Stimulated activated naive CD8-positive, alpha-beta T cell treated with anti-CD3 and anti-CD28 coated beads, Interleukin-15, Interleukin-2, amounts not matched to agents 100 ng/mL and 50 ng/mL, for 24 hours (primary cell): Measurements from ENCODE around the gene NDFIP2.

ENCODE experiments used
- H3K27ac Mint-ChIP-seq: one replicate; pipeline ENCODE4 v1.8.0; 2021; ENCODE audit warnings: mild to moderate bottlenecking, mixed read lengths
- H3K27me3 Mint-ChIP-seq: one replicate; pipeline ENCODE4 v1.8.0; 2021; ENCODE audit warnings: mixed read lengths
- H3K36me3 Mint-ChIP-seq: one replicate; pipeline ENCODE4 v1.8.0; 2021; ENCODE audit warnings: low read depth, mixed read lengths
- H3K4me1 Mint-ChIP-seq: one replicate; pipeline ENCODE4 v1.8.0; 2021; ENCODE audit warnings: low read depth, mixed read lengths
- H3K4me3 Mint-ChIP-seq: one replicate; pipeline ENCODE4 v1.8.0; 2021; ENCODE audit warnings: mild to moderate bottlenecking, mixed read lengths
- H3K9me3 Mint-ChIP-seq: one replicate; pipeline ENCODE4 v1.8.0; 2021; ENCODE audit warnings: mixed read lengths

The NDFIP2 gene

GRCh38 chr13:79452239-79452913, 28.6 kb upstream of the NDFIP2 start:
- Mint-ChIP-seq H3K4me1 (peaks cover 87% of the 10 kb centered on the region), H3K27ac (peak overlapping the region; percentile 96)

DNA sequence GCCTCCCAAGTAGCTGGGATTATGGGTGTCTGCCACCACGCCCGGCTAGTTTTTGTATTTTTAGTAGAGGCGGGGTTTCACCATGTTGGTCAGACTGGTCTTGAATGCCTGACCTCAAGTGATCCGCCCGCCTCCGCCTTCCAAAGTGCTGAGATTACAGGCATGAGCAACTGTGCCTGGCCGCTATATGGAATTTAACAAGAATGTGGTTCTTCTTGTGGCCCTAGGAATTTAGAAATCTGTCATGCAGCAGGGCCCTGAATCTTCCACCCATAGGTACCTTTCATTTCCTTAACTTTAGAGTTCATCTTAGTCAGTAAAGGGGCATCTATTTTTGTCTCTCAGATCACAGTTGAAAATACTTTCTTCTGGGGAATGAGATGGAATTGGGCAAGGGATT, 25.6 kb upstream of the NDFIP2 start:
- Mint-ChIP-seq H3K36me3 (no peaks in the 10 kb centered on the region), H3K9me3 (no peaks in the 10 kb centered on the region), H3K27me3 (no peaks in the 10 kb centered on the region), H3K4me1 (peaks cover 78% of the 10 kb centered on the region), H3K4me3 (no peak overlapping the region), H3K27ac (no peak overlapping the region)

More at GRCh38 chr13:79452239-79452913, 28.6 kb upstream of the NDFIP2 start:
- Mint-ChIP-seq H3K4me3 (peak overlapping the region; percentile 77), H3K36me3 (no peaks in the 10 kb centered on the region), H3K27me3 (no peaks in the 10 kb centered on the region), H3K9me3 (no peaks in the 10 kb centered on the region)

- Mint-ChIP-seq H3K36me3 (no peaks in the 10 kb centered on the region), H3K4me3 (no peak overlapping the region), H3K4me1 (peaks cover 74% of the 10 kb centered on the region), H3K9me3 (no peaks in the 10 kb centered on the region), H3K27ac (no peak overlapping the region), H3K27me3 (no peaks in the 10 kb centered on the region)
Observed at GRCh38 chr13:79456051-79456450, 24.9 kb upstream of the NDFIP2 start.

- H3K36me3 Mint-ChIP-seq = no peaks in the 10 kb centered on the region
- peak overlapping the region; percentile 12 for H3K27ac Mint-ChIP-seq
- no peaks in the 10 kb centered on the region for H3K9me3 Mint-ChIP-seq
- no peaks in the 10 kb centered on the region for H3K27me3 Mint-ChIP-seq
- H3K4me3 Mint-ChIP-seq = no peak overlapping the region
- H3K4me1 Mint-ChIP-seq = peaks cover 66% of the 10 kb centered on the region
Observed at GRCh38 chr13:79456656-79457365, 24.1 kb upstream of the NDFIP2 start.

- Mint-ChIP-seq H3K36me3 (no peaks in the 10 kb centered on the region), H3K4me1 (peaks cover 60% of the 10 kb centered on the region), H3K9me3 (no peaks in the 10 kb centered on the region), H3K4me3 (no peak overlapping the region), H3K27me3 (no peaks in the 10 kb centered on the region), H3K27ac (no peak overlapping the region)
Observed at GRCh38 chr13:79457390-79457789, 23.6 kb upstream of the NDFIP2 start.

- H3K4me1 Mint-ChIP-seq = peaks cover 55% of the 10 kb centered on the region
- no peaks in the 10 kb centered on the region for H3K27me3 Mint-ChIP-seq
- H3K4me3 Mint-ChIP-seq = no peak overlapping the region
- H3K36me3 Mint-ChIP-seq = no peaks in the 10 kb centered on the region
- H3K27ac Mint-ChIP-seq = peak overlapping the region; percentile 46
- no peaks in the 10 kb centered on the region for H3K9me3 Mint-ChIP-seq
Observed at GRCh38 chr13:79457948-79458347, 23.0 kb upstream of the NDFIP2 start.

- Mint-ChIP-seq H3K27me3 (no peaks in the 10 kb centered on the region), H3K9me3 (no peaks in the 10 kb centered on the region), H3K27ac (no peak overlapping the region), H3K36me3 (no peaks in the 10 kb centered on the region), H3K4me3 (no peak overlapping the region), H3K4me1 (peaks cover 52% of the 10 kb centered on the region)
Observed at GRCh38 chr13:79458436-79458835, 22.5 kb upstream of the NDFIP2 start.

- Mint-ChIP-seq H3K4me1 (peaks cover 46% of the 10 kb centered on the region), H3K4me3 (no peak overlapping the region), H3K27ac (no peak overlapping the region), H3K9me3 (no peaks in the 10 kb centered on the region), H3K27me3 (no peaks in the 10 kb centered on the region), H3K36me3 (no peaks in the 10 kb centered on the region)
Observed at GRCh38 chr13:79459906-79460305, 21.0 kb upstream of the NDFIP2 start.

DNA sequence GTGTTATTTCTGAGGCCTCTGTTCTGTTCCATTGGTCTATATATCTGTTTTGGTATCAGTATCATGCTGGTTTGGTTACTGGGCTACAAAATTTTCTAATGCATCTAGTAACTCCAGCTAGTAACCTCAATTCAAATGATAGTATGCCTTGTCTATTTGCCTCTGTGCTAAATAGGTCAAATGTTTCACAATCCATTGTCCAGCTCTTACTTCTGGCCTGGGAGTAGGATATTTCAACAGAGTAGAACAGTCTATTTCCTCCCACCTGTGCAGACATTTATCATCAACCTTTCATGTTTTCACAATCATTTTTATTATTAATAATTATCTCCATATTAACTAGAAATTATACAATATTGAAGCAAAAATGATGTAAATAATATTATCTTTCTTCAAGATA, 18.1 kb upstream of the NDFIP2 start:
- Mint-ChIP-seq H3K9me3 (no peaks in the 10 kb centered on the region), H3K36me3 (no peaks in the 10 kb centered on the region), H3K27ac (no peak overlapping the region), H3K4me3 (no peak overlapping the region), H3K4me1 (peaks cover 22% of the 10 kb centered on the region), H3K27me3 (no peaks in the 10 kb centered on the region)

DNA sequence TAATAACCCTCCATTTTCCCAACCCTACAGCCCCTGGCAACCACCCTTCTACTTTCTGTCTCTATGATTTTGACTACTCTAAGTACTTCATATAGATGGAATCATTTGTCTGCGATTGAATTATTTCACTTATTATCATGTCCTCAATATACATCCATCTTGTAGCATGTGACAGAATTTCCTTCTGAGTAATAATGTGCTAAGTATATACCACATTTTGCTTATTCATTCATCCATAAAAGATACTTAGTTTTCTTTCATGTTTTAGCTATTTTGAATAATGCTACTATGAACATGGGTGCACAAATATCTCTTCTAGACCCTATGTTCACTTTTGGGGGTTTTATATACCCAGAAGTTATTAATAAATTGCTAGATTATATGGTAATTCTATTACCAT, 17.4 kb upstream of the NDFIP2 start:
- no peaks in the 10 kb centered on the region for H3K36me3 Mint-ChIP-seq
- no peaks in the 10 kb centered on the region for H3K27me3 Mint-ChIP-seq
- H3K4me1 Mint-ChIP-seq = peaks cover 23% of the 10 kb centered on the region
- no peak overlapping the region for H3K4me3 Mint-ChIP-seq
- H3K9me3 Mint-ChIP-seq = no peaks in the 10 kb centered on the region
- H3K27ac Mint-ChIP-seq = no peak overlapping the region

DNA sequence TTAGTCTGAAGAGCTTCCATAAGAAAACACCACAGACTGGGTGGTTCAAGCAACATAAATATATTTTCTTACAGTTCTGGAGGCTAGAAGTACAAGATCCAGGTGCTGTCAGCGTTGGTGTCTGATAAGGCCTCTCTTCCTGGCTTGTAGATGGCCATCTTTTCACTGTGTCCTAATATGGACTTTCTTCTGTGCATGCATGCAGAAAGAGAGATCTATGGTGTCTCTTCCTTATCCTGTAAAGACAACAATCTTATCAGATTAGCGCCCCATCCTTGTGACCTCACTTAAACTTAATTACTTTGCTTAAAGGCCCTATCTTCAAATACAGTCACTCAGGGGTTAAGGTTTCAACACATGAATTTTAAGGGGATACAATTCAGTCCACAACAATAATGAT, 14.1 kb upstream of the NDFIP2 start:
- Mint-ChIP-seq H3K36me3 (no peaks in the 10 kb centered on the region), H3K27ac (no peak overlapping the region), H3K27me3 (no peaks in the 10 kb centered on the region), H3K4me1 (peaks cover 16% of the 10 kb centered on the region), H3K9me3 (no peaks in the 10 kb centered on the region), H3K4me3 (no peak overlapping the region)

- Mint-ChIP-seq H3K27ac (no peak overlapping the region), H3K4me3 (no peak overlapping the region), H3K27me3 (peaks cover 3% of the 10 kb centered on the region), H3K9me3 (no peaks in the 10 kb centered on the region), H3K36me3 (no peaks in the 10 kb centered on the region), H3K4me1 (peaks cover 14% of the 10 kb centered on the region)
Observed at GRCh38 chr13:79468402-79468801, 12.6 kb upstream of the NDFIP2 start.

GRCh38 chr13:79468819-79469218, 12.1 kb upstream of the NDFIP2 start:
- H3K4me3 Mint-ChIP-seq = no peak overlapping the region
- H3K36me3 Mint-ChIP-seq = no peaks in the 10 kb centered on the region
- H3K27ac Mint-ChIP-seq = no peak overlapping the region
- peaks cover 3% of the 10 kb centered on the region for H3K27me3 Mint-ChIP-seq
- peaks cover 10% of the 10 kb centered on the region for H3K4me1 Mint-ChIP-seq
- H3K9me3 Mint-ChIP-seq = no peaks in the 10 kb centered on the region

DNA sequence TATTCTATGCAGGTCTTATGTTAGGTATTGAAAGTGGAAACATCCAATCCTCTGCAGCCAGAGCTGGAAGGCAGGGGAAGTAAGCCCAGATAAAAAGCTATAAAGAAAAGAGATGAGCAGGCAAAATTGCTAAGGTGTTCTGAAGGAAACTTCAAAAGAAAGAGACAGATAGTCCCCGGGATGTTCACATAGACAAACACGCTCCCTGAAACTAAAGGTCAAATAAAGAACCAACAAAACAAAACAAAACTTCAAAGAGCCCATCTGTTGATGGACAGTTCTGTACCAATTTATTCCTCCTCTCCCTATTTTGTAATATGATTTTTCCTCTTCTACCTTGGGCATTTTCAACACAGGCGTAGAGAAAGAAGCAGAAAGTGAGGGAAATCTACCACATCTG, 11.3 kb upstream of the NDFIP2 start:
- Mint-ChIP-seq H3K36me3 (no peaks in the 10 kb centered on the region), H3K4me1 (peaks cover 10% of the 10 kb centered on the region), H3K27me3 (peaks cover 7% of the 10 kb centered on the region), H3K9me3 (peaks cover 6% of the 10 kb centered on the region), H3K4me3 (no peak overlapping the region), H3K27ac (no peak overlapping the region)

DNA sequence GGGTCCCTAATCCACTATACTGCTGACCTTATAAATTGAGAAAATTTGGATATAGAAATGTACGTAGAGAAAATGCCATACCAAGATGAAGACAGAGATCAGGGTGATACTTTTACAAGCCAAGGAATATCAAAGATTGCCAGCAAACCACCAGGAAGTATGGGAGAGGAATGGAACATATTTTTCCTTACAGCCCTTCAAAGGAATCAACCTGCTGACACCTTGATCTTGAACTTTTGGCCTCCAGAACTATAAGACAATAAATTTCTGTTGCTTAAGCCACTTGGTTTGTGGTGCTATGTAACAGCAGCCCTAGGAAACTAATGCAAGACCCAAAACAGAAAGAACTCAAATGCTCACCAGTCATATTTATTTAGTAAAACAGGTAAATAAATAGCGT, 10.3 kb upstream of the NDFIP2 start:
- H3K4me3 Mint-ChIP-seq = no peak overlapping the region
- no peaks in the 10 kb centered on the region for H3K36me3 Mint-ChIP-seq
- H3K27ac Mint-ChIP-seq = no peak overlapping the region

DNA sequence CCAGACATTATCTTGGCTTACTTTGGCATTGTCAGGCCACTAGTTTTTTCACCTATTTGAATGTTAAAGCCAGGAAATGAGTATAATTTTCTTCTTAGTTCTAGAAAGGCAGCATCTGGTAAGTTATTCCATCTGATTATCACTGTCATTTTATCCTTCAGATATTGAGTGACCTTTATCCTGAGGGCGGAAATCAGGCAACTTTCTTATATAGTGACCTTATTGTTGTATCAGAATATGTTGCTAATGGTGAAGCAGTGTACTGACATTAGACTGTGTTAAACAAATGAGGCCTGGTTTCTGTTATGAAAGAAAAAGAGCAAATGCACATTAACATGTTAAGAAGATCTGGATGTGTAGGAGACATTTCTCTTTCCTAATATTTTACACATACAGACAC, 5.4 kb upstream of the NDFIP2 start:
- H3K27me3 Mint-ChIP-seq = peaks cover 21% of the 10 kb centered on the region
- peaks cover 16% of the 10 kb centered on the region for H3K4me1 Mint-ChIP-seq
- no peaks in the 10 kb centered on the region for H3K36me3 Mint-ChIP-seq
- no peak overlapping the region for H3K27ac Mint-ChIP-seq
- H3K4me3 Mint-ChIP-seq = no peak overlapping the region
- peaks cover 7% of the 10 kb centered on the region for H3K9me3 Mint-ChIP-seq

More for the DNA sequence above, 10.3 kb upstream of the NDFIP2 start:
- Mint-ChIP-seq H3K9me3 (peaks cover 7% of the 10 kb centered on the region), H3K27me3 (peaks cover 7% of the 10 kb centered on the region), H3K4me1 (peaks cover 10% of the 10 kb centered on the region)
